LNCaP clone FGC (cell line): ENCODE data around the gene KLC3.

Experiments
- DNase-seq: peaks from one replicate; pipeline ENCODE4 v3.0.0-alpha.2; 2011; ENCODE audit warnings: low read depth
- H3K4me3 ChIP-seq: 2 replicates; pipeline ENCODE4 v1.5.1; 2011; ENCODE audit warnings: mild to moderate bottlenecking, low read depth, low read length, control low read depth
- TF ChIP-seq, protein P1 (sequence below): IDR thresholded peaks from 2 replicates; pipeline ENCODE4 v1.5.1; 2012; ENCODE audit warnings: mild to moderate bottlenecking; ENCODE audit not compliant: control insufficient read depth, insufficient read depth; ENCODE audit errors: extremely low read depth

KLC3 gene

DNA sequence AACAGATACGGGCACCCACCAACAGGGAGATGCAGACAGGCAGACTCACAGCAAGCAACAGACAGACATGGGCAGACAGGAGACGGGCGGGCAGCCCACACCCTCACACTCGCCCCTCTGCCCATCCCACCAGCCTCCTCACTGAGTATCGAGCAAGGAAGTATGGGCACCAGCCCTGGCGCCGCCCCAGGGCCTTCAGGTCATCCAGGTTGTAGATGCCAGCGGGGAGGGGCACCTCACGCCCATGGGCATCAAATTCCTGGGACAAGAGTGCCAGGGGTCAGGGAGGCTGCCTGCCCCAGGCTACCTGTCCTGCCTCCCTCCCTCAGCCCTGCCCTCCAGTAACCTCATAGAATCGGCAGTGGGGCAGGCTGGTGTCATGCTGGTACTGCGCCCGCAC is 24.1 kb downstream of the KLC3 start:
- no peak overlapping the region for H3K4me3 ChIP-seq
- DNase-seq: no peak
- TF ChIP-seq, protein P1, sequence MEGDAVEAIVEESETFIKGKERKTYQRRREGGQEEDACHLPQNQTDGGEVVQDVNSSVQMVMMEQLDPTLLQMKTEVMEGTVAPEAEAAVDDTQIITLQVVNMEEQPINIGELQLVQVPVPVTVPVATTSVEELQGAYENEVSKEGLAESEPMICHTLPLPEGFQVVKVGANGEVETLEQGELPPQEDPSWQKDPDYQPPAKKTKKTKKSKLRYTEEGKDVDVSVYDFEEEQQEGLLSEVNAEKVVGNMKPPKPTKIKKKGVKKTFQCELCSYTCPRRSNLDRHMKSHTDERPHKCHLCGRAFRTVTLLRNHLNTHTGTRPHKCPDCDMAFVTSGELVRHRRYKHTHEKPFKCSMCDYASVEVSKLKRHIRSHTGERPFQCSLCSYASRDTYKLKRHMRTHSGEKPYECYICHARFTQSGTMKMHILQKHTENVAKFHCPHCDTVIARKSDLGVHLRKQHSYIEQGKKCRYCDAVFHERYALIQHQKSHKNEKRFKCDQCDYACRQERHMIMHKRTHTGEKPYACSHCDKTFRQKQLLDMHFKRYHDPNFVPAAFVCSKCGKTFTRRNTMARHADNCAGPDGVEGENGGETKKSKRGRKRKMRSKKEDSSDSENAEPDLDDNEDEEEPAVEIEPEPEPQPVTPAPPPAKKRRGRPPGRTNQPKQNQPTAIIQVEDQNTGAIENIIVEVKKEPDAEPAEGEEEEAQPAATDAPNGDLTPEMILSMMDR: no peak

DNA sequence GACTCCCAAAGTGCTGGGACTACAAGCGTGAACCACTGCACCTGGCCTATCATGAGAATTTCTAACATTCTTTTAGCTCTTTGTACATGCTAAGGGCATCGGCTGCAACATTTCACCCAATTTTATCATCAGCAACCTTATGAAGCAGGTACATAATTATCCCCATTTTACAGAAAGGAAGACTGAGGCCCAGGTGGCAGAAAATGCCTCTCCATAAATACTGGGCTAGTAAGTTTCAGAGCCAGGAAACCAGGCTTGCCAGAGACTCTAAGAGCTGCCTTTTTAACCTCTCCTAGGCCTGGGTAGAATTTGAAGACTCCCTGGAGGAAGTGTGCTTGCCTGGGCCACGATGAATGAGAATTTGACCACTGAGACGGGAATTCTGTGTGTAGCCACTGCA is 27.6 kb downstream of the KLC3 start:
- no peak for DNase-seq
- TF ChIP-seq, protein P1: no peak
- no peak overlapping the region for H3K4me3 ChIP-seq

DNA sequence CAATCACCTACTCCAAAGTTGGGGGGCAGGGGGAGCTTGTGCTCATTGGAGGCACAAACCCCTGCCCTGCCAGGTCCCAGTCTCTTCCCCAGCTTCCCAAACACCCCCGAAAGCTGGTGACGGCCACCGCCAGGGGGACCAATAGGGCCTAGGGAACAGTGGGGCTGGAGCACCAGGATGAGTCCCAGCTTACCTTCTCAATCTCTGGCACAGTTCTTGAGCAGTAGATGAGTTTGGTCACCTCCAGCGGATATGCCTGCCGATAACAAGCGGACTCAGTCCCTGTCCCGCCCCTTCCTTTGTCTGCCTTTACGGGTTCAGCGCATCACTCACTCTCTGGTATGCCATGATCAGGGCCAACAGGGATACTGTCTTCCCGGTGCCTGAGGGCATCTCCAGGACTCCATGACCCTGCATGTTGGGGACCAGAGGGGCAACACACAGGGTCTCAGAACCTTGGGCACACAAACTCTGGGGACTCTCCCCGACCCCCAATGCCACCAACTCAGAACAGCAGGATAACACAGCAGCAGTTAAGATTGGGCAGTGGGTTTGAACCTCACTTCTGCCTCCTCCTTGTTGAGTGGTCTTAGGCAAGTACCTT is 28.3 kb downstream of the KLC3 start:
- H3K4me3 ChIP-seq: no peak overlapping the region
- DNase-seq: no peak
- TF ChIP-seq, protein P1: no peak

DNA sequence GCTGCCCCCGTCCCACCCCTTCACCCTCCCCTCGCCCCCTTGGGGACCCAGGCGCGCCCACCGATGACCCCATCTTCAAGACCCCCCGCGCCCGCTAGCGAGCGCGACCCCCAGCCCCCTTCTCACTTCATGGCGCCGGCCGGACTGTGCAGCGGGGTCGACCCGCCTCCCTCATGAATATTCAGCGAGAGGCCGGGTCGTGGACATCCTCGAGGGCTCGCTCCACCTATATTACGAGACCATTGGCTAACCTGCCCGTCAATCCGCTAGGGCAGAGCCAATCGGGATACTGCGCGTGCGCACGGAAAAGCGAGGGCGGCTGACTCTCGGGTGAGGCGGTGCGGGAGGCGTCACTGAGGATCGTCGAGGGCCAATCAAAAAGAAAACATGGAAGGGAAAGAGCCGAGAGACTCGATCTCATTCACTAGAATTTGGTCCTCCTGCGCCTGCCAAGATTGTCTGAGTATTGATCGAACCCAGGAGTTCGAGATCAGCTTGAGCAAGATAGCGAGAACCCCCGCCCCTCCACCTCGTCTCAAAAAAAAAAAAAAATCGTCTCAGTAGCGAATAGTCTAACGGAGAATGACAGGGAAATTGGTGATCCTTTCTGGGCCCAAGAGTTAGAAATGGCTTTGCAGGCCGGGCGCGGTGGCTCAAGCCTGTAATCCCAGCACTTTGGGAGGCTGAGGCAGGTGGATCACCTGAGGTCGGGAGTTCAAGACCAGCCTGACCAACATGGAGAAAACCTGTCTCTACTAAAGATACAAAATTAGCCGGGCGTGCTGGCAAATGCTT is 30.1 kb downstream of the KLC3 start, which contains the start of gene ERCC2:
Gene ERCC2, minus strand, starts transcription at position 164 of the 795 bp plus-strand sequence. Its CDS starts 33 bp downstream, at position 131.
- TF ChIP-seq, protein P1: no peak
- DNase-seq: peak; percentile 85

DNA sequence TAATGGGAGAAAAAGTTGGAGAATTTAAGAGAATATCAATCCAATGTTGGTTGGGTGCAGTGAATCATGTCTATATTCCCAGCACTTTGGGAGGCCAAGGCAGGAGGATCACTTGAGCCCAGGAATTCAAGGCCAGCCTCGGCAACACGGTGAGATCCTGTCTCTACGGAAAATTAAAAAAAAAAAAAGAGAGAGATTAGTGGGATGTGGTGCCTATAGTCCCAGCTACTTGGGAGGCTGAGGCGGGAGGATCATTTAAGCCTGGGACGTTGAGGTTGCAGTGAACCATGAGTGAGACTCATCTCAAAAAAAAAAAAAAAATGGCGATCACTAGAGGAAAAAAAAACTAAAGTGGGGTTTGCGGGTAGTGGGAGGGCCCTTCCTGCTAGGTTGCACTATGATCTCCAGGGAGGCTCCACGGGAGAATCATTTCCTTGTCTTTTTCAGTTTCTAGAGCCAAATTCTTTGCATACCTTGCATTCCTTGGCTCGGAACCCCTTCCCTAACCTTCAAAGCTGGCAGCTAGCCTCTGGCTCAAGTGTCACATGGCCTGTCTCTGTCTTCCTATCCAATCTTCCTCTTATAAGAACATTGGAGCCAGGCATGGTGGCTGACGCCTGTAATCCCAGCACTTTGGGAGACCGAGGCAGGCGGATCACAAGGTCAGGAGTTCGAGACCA is 35.6 kb downstream of the KLC3 start:
- no peak for DNase-seq
- no peak overlapping the region for H3K4me3 ChIP-seq
- TF ChIP-seq, protein P1: no peak

More for the DNA sequence above, 30.1 kb downstream of the KLC3 start, which contains the start of gene ERCC2:
- peak within 1 kb of the TSS; percentile 68 for H3K4me3 ChIP-seq

DNA sequence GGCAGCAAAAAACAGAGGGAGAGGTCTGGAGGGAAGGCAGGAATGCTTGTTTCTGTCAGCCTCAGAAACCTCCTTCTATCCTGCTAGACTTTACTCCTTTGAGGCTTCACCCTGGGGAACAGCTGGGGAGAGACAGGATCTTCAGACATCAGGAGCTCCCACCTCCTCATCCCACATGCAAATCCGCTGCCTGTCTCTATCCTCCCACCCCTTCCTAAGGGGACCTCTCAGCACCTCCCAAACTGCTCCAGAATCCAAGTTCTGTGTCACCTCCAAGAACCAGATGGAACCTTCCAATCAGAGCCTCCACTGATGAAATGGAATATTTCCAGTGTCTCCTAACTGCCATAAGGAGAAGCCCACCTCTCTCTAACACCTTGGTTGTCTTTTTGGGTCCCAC is 39.6 kb downstream of the KLC3 start:
- no peak for DNase-seq
- TF ChIP-seq, protein P1: no peak

More for the DNA sequence above, 39.6 kb downstream of the KLC3 start:
- no peak overlapping the region for H3K4me3 ChIP-seq
